Natural killer cell (primary cell): ENCODE data around the gene LAPTM5. TPM values are rescaled to one million over a fixed set of nuclear protein-coding genes. Genes with fewer than 3 reads are reported as not detected.

ENCODE experiments used
- ATAC-seq, 3 donors: fragments of 150-1000 bp in 2 of 3; fragments of 200-7000 bp in 1 of 3; cut with Tn5 transposase; 1 replicate in 1 of 3; 2 replicates in 2 of 3; pipeline ENCODE4 v1.10.0; 2021; ENCODE audit warnings: mild to moderate bottlenecking in 2 of 3, moderate library complexity in 2 of 3
- DNase-seq, 2 donors: peaks; one replicate each; pipeline versions ENCODE4 v3.0.0 to v3.0.0-alpha.2; 2013 to 2021; ENCODE audit warnings: mixed read lengths in 1 of 2
- H3K27ac ChIP-seq: one replicate; pipeline ENCODE4 v1.5.1; 2013; ENCODE audit warnings: mild to moderate bottlenecking, low read length
- H3K27me3 ChIP-seq: one replicate; pipeline ENCODE4 v1.6.1; 2013; ENCODE audit warnings: low read length; ENCODE audit not compliant: control insufficient read depth, insufficient read depth
- H3K36me3 ChIP-seq: one replicate; pipeline ENCODE4 v1.6.1; 2013; ENCODE audit warnings: low read length; ENCODE audit not compliant: control insufficient read depth, insufficient read depth
- H3K4me1 ChIP-seq: one replicate; pipeline ENCODE4 v1.6.1; 2013; ENCODE audit warnings: low read length; ENCODE audit not compliant: control insufficient read depth, insufficient read depth
- H3K4me3 ChIP-seq: one replicate; pipeline ENCODE4 v1.5.1; 2013; ENCODE audit warnings: low read length
- H3K9me3 ChIP-seq: one replicate; pipeline ENCODE4 v1.6.1; 2013; ENCODE audit warnings: low read length; ENCODE audit not compliant: control insufficient read depth, insufficient read depth
- H3K27ac Mint-ChIP-seq, 2 donors: one replicate each; pipeline ENCODE4 v1.8.0; 2022; ENCODE audit warnings: mild to moderate bottlenecking in 2 of 2, mixed read lengths in 2 of 2, moderate library complexity in 1 of 2
- H3K27me3 Mint-ChIP-seq, 2 donors: one replicate each; pipeline ENCODE4 v1.8.0; 2022; ENCODE audit warnings: low read depth in 2 of 2, mixed read lengths in 2 of 2
- H3K36me3 Mint-ChIP-seq: one replicate; pipeline ENCODE4 v1.8.0; 2022; ENCODE audit warnings: mixed read lengths
- H3K4me1 Mint-ChIP-seq, 2 donors: one replicate each; pipeline ENCODE4 v1.8.0; 2022; ENCODE audit warnings: mixed read lengths in 2 of 2
- H3K4me3 Mint-ChIP-seq: one replicate; pipeline ENCODE4 v1.8.0; 2022; ENCODE audit warnings: mild to moderate bottlenecking, moderate library complexity, mixed read lengths
- H3K9me3 Mint-ChIP-seq, 2 donors: one replicate each; pipeline ENCODE4 v1.8.0; 2022; ENCODE audit warnings: mixed read lengths in 2 of 2
- CTCF ChIP-seq: fragments of 200-600 bp; IDR thresholded peaks from one replicate; pipeline ENCODE4 v1.8.0; 2022; ENCODE audit warnings: antibody characterized with exemption
- WGBS: methylation state at CpG from one replicate; pipeline ENCODE4 v1.1.7; 2013; ENCODE audit warnings: missing lambda C conversion rate; ENCODE audit not compliant: insufficient coverage; 5-methylcytosine and 5-hydroxymethylcytosine counted together
- intact Hi-C: fragments of 100-400 bp; cut with micrococcal nuclease; formaldehyde crosslinking; loops from one replicate; pipeline ENCODE4 v1.14.2; 2022
- total RNA-seq, 4 donors: library from RNA; stranded (reverse); fragments of 120-200 nt in 1 of 4; gene quantifications; one replicate each; pipeline versions ENCODE4 v1.2.3 to v1.2.4, GENCODE V29; 2013 to 2022

LAPTM5 gene
- total RNA-seq, 3 donors from 2014 or later (not counting 1 experiment from before 2014, with no cell fraction given): 520 to 674 (median 533) TPM

GRCh38 chr1:30704765-30705509 lies 52.6 kb downstream of the LAPTM5 start:
- Histone ChIP-seq H3K36me3 (no peaks in the 10 kb centered on the region), H3K4me3 (no peak overlapping the region), H3K9me3 (no peaks in the 10 kb centered on the region), H3K27ac (no peak overlapping the region), H3K4me1 (no peaks in the 10 kb centered on the region), H3K27me3 (no peaks in the 10 kb centered on the region)
- TF ChIP-seq CTCF: no peak
- intact Hi-C loops: no loop called here
- peaks cover 0 to 8% of the 10 kb centered on the region in 2 donors for H3K4me1 Mint-ChIP-seq
- H3K27me3 Mint-ChIP-seq: peaks cover 0 to 4% of the 10 kb centered on the region in 2 donors
- ATAC-seq (no peak), DNase-seq (no peak)
- H3K9me3 Mint-ChIP-seq: no peaks in the 10 kb centered on the region
- 82% methylated on average over 14 of the region's 14 CpGs for WGBS
- H3K36me3 Mint-ChIP-seq: no peaks in the 10 kb centered on the region
- H3K4me3 Mint-ChIP-seq: no peak overlapping the region
- no peak overlapping the region for H3K27ac Mint-ChIP-seq

- H3K4me3 Mint-ChIP-seq: no peak overlapping the region
- WGBS: 69% methylated on average over 4 of the region's 4 CpGs
- intact Hi-C loops: no loop called here
- H3K9me3 ChIP-seq: no peaks in the 10 kb centered on the region
- ATAC-seq (no peak), DNase-seq (no peak)
- no peak overlapping the region for H3K27ac ChIP-seq
- no peak overlapping the region for H3K4me3 ChIP-seq
- no peaks in the 10 kb centered on the region for H3K36me3 ChIP-seq
- no peak for TF ChIP-seq CTCF
- peaks cover 0 to 4% of the 10 kb centered on the region in 2 donors for H3K27me3 Mint-ChIP-seq
- H3K27me3 ChIP-seq: no peaks in the 10 kb centered on the region
- H3K27ac Mint-ChIP-seq: no peak overlapping the region
- H3K4me1 Mint-ChIP-seq: peaks cover 0 to 8% of the 10 kb centered on the region in 2 donors
- no peaks in the 10 kb centered on the region for H3K9me3 Mint-ChIP-seq
- no peaks in the 10 kb centered on the region for H3K4me1 ChIP-seq
- H3K36me3 Mint-ChIP-seq: no peaks in the 10 kb centered on the region
These were observed 53.3 kb downstream of the LAPTM5 start for GRCh38 chr1:30704271-30704670.

- Mint-ChIP-seq H3K27me3 (no peaks in the 10 kb centered on the region), H3K4me1 (no peaks in the 10 kb centered on the region), H3K27ac (no peak overlapping the region), H3K36me3 (no peaks in the 10 kb centered on the region), H3K4me3 (no peak overlapping the region), H3K9me3 (no peaks in the 10 kb centered on the region)
- intact Hi-C loops: no loop called here
- no peaks in the 10 kb centered on the region for H3K9me3 ChIP-seq
- H3K36me3 ChIP-seq: no peaks in the 10 kb centered on the region
- no peak overlapping the region for H3K4me3 ChIP-seq
- H3K27ac ChIP-seq: no peak overlapping the region
- DNase-seq: no peak
- TF ChIP-seq CTCF: no peak
- no peaks in the 10 kb centered on the region for H3K4me1 ChIP-seq
- no peak for ATAC-seq
- H3K27me3 ChIP-seq: no peaks in the 10 kb centered on the region
These were observed 54.8 kb downstream of the LAPTM5 start for GRCh38 chr1:30702823-30703222.

GRCh38 chr1:30701258-30701633 lies 56.3 kb downstream of the LAPTM5 start:
- 89% methylated on average over 2 of the region's 2 CpGs for WGBS
- no peak for ATAC-seq
- H3K4me1 ChIP-seq: no peaks in the 10 kb centered on the region
- H3K27ac ChIP-seq: no peak overlapping the region
- H3K4me3 ChIP-seq: no peak overlapping the region
- H3K4me3 Mint-ChIP-seq: no peak overlapping the region
- H3K9me3 ChIP-seq: no peaks in the 10 kb centered on the region
- no peak overlapping the region for H3K27ac Mint-ChIP-seq
- H3K9me3 Mint-ChIP-seq: no peaks in the 10 kb centered on the region
- no peaks in the 10 kb centered on the region for H3K36me3 Mint-ChIP-seq
- H3K4me1 Mint-ChIP-seq: no peaks in the 10 kb centered on the region
- intact Hi-C loops: no loop called here
- H3K27me3 ChIP-seq: no peaks in the 10 kb centered on the region
- no peaks in the 10 kb centered on the region for H3K36me3 ChIP-seq
- no peaks in the 10 kb centered on the region for H3K27me3 Mint-ChIP-seq
- no peak for DNase-seq
- TF ChIP-seq CTCF: no peak
